Measurements from ENCODE around the gene YAE1.

GRCh38 chr7:39587393-39587792, 21.2 kb downstream of the YAE1 start:
- no peak for TF ChIP-seq CTCF (conservative IDR thresholded peaks at IDR 0.05 in 1 of 2, IDR thresholded peaks at IDR 0.05 in 1 of 2; ENCODE audit: low read depth in 1 of 2, low read length in 2 of 2)
- TF ChIP-seq EZH2 (IDR thresholded peaks at IDR 0.05; ENCODE audit: low read length, missing control alignments) = no peak

Measured in fibroblast of lung (primary cell).